Aorta (tissue), 5 donors: ENCODE data around the gene MVB12B. TPM values are rescaled to one million over a fixed set of nuclear protein-coding genes. Genes with fewer than 3 reads are reported as not detected.

Experiments used
- ATAC-seq: fragments of 200-7000 bp; cut with Tn5 transposase; one replicate; pipeline ENCODE4 v1.9.1; 2022; ENCODE audit warnings: moderate library complexity; ENCODE audit not compliant: low FRiP score
- DNase-seq, 2 donors: peaks; one replicate each; pipeline ENCODE4 v3.0.0-alpha.2; 2020
- H3K27ac ChIP-seq, 2 donors: one replicate each; pipeline ENCODE4 v1.5.1; 2013; ENCODE audit warnings: low read length in 2 of 2, mild to moderate bottlenecking in 2 of 2, moderate library complexity in 2 of 2, control low read depth in 1 of 2, inconsistent platforms in 1 of 2, low read depth in 1 of 2
- H3K27me3 ChIP-seq, 2 donors: one replicate each; pipeline ENCODE4 v1.6.1; 2013; ENCODE audit warnings: control low read depth in 1 of 2, low read length in 1 of 2, mild to moderate bottlenecking in 1 of 2, moderate library complexity in 1 of 2; ENCODE audit not compliant: insufficient read depth in 2 of 2, control insufficient read depth in 1 of 2
- H3K36me3 ChIP-seq, 2 donors: one replicate each; pipeline ENCODE4 v1.6.1; 2013; ENCODE audit warnings: control low read depth in 1 of 2, low read length in 1 of 2, mild to moderate bottlenecking in 1 of 2; ENCODE audit not compliant: insufficient read depth in 2 of 2, control insufficient read depth in 1 of 2
- H3K4me1 ChIP-seq, 2 donors: one replicate each; pipeline ENCODE4 v1.6.1; 2013; ENCODE audit warnings: low read length in 2 of 2, control low read depth in 1 of 2, mild to moderate bottlenecking in 1 of 2, moderate library complexity in 1 of 2; ENCODE audit not compliant: insufficient read depth in 2 of 2, control insufficient read depth in 1 of 2
- H3K4me3 ChIP-seq, 2 donors: one replicate each; pipeline ENCODE4 v1.5.1; 2013; ENCODE audit warnings: low read length in 2 of 2, control low read depth in 1 of 2, mild to moderate bottlenecking in 1 of 2
- H3K9me3 ChIP-seq: one replicate; pipeline ENCODE4 v1.6.1; 2013; ENCODE audit warnings: mild to moderate bottlenecking, low read length; ENCODE audit not compliant: control insufficient read depth
- WGBS, 2 donors: extraction: QIAGEN DNeasy Blood & Tissue Kit; methylation state at CpG; one replicate each; pipeline ENCODE4 v1.1.7; 2013; 5-methylcytosine and 5-hydroxymethylcytosine counted together
- intact Hi-C, 2 donors: fragments of 100-400 bp; cut with DNase I; formaldehyde crosslinking; loops; one replicate each; pipeline versions ENCODE4 v1.14.2 to v1.15.0; 2022
- polyA plus RNA-seq, 2 donors: library from polyadenylated mRNA; stranded (reverse); fragments of 200-250 nt; gene quantifications; one replicate each; pipeline ENCODE4 v1.2.3, GENCODE V29; 2013
- total RNA-seq, 2 donors: library from RNA; stranded (reverse); fragmentation: NEBNext Ultra II Directional; extraction: Animal tissue kit (Norgen Biotek cat#: 25700); gene quantifications; one replicate each; pipeline ENCODE4 v1.2.1, GENCODE V29; 2021
- donor health status: healthy with polysubstance abuse.
- donor health status: Bipolar disorder and iron deficiency.
- donor health status: DM: no; HTN: no; CAD: no.
- donor health status: DM: no; HTN: no; CAD: no.
- donor health status: DM: yes; HTN: yes; CAD: no.

MVB12B gene
- total and polyA plus RNA-seq, 4 donors: 2.0 to 25.5 (median 9.5) TPM

DNA sequence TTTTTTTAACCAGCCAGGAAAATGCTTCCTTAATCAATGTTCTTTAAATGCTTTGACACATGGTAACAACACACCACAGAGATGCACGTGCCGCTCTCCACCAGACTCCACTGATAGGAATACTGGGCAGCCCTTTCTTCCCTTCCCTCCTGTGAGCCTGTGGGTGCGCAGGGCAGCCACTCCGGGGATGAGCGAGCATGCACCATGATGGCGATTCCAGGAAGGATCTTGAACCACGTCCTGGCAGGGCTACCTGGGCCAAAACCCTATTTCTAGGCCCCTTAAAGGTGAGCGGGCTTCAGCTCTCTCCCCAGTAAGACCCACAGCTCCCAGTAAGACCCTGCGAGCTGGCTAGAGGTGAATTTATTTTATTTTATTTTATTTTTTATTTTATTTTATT, 128.2 kb downstream of the MVB12B start:
- Histone ChIP-seq H3K4me1 (no peaks in the 10 kb centered on the region), H3K4me3 (no peak overlapping the region), H3K9me3 (no peaks in the 10 kb centered on the region), H3K27ac (no peak overlapping the region), H3K36me3 (no peaks in the 10 kb centered on the region), H3K27me3 (no peaks in the 10 kb centered on the region)
- intact Hi-C loops: no loop called here
- DNase-seq (no peak), ATAC-seq (no peak)
- 95 to 97% methylated on average over 9 of the region's 9 CpGs for WGBS, 2 donors

DNA sequence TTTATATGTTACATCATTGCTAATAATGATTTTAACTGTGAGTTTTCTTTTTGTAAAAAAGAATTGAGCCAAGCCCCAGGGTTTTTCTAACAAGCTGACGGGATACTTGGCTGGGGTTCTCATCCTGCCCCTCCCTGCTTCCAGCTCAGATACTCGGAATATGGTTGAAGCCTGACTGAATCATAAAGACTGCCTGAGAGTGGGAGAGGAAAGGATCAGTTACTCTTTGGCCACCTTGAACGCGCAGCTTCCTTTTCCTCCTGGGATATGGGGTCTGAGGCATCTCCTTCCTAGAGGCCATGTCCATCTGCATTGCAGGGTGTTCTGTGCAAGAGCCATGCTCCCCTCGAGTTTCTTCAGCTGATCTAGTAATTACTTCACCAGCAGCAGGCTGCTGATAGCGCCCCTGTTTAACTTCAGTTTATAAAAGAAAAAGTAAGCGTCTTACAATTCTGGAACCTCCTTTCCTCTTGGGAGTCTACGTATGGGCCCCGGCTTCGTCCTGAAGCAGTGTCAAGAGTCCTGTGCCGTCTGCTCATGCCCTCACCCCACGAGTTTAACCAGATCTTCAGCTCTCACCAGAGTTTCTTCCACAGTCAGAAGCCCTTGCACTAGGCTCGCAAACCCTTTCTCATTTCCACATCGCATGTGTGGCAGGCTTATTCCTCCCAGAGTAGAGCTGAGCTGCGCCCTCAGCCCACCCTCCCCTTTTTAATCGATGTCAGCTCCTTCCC, 130.0 kb downstream of the MVB12B start:
- Histone ChIP-seq H3K36me3 (no peaks in the 10 kb centered on the region), H3K4me3 (no peak overlapping the region), H3K27me3 (no peaks in the 10 kb centered on the region), H3K4me1 (no peaks in the 10 kb centered on the region), H3K9me3 (no peaks in the 10 kb centered on the region), H3K27ac (no peak overlapping the region)
- WGBS, 2 donors: 57 to 61% methylated on average over 16 of the region's 16 CpGs
- DNase-seq (no peak), ATAC-seq (no peak)
- intact Hi-C loops: no loop called here

DNA sequence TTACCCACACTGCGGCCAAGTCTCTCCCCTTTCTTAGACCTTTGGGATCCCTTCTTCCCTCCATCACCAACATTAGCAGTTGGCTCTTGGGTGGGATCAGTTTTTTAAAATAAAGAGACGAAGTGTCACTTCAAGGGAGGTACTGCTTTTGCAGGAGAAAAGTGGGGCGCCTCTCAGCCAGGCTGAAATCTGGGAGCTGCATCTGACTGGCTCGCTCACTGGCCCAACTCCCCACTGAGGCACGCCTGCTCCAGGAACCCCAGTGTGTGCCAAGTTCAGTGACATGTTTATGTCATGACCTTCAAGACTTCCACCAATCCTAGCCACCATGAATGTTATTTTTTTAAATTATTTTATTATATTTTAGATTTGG, 130.5 kb downstream of the MVB12B start:
- DNase-seq: no peak
- Histone ChIP-seq H3K4me1 (no peaks in the 10 kb centered on the region), H3K27ac (no peak overlapping the region), H3K9me3 (no peaks in the 10 kb centered on the region), H3K36me3 (no peaks in the 10 kb centered on the region), H3K4me3 (no peak overlapping the region), H3K27me3 (no peaks in the 10 kb centered on the region)
- WGBS, 2 donors: 96 to 97% methylated on average over 5 of the region's 5 CpGs
- intact Hi-C loops: no loop called here
- no peak for ATAC-seq

DNA sequence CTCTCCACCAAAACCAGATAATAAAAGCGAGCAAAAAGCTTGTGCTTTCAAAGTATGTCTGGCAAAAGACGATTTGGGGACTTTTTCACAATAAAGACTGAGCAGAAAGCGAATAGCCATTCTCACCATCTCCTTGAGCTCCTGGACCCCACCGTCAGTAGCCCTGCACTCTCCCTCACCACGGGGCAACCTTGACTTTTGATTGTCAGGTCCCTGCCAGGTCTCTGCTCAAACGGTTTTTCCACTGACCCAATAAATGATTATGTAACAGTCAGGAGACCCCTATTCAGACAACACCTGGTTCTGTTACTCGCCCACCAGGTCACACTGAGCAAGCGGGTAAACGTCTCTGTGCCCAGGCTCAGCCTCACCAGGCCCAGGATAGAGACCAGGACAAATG, 131.3 kb downstream of the MVB12B start:
- no peaks in the 10 kb centered on the region for H3K4me1 ChIP-seq
- DNase-seq (no peak), ATAC-seq (no peak)
- WGBS, 2 donors: 90 to 91% methylated on average over 9 of the region's 9 CpGs
- H3K9me3 ChIP-seq: no peaks in the 10 kb centered on the region
- intact Hi-C loops: no loop called here
- H3K4me3 ChIP-seq: no peak overlapping the region
- no peaks in the 10 kb centered on the region for H3K27me3 ChIP-seq
- no peak overlapping the region for H3K27ac ChIP-seq
- no peaks in the 10 kb centered on the region for H3K36me3 ChIP-seq

DNA sequence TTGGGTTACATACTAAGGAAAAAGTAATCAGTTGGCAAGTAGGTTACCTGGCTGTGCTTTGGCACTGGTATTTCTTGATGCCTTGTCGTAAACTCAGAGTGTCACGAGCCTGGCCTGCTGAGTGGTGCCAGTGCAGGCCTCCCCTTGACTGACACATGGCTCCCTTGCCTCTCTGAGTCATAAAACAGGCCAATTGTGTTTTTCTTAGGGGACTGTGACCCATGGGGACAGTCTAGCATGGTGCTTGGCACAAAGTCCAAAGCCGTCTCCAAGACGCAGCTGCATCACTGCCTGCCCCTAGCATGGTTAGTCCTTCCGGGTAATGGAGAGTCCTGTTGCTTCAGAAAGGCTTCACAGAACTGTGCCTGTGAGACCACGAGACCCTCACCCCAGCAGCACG, 132.5 kb downstream of the MVB12B start:
- intact Hi-C loops: no loop called here
- peak in 1 of 2 donors; percentile 47 for DNase-seq
- no peak overlapping the region for H3K4me3 ChIP-seq
- H3K9me3 ChIP-seq: no peaks in the 10 kb centered on the region
- H3K27ac ChIP-seq: no peak overlapping the region
- H3K4me1 ChIP-seq: no peaks in the 10 kb centered on the region
- ATAC-seq: no peak
- 95 to 97% methylated on average over 7 of the region's 7 CpGs for WGBS, 2 donors
- H3K36me3 ChIP-seq: no peaks in the 10 kb centered on the region
- no peaks in the 10 kb centered on the region for H3K27me3 ChIP-seq

DNA sequence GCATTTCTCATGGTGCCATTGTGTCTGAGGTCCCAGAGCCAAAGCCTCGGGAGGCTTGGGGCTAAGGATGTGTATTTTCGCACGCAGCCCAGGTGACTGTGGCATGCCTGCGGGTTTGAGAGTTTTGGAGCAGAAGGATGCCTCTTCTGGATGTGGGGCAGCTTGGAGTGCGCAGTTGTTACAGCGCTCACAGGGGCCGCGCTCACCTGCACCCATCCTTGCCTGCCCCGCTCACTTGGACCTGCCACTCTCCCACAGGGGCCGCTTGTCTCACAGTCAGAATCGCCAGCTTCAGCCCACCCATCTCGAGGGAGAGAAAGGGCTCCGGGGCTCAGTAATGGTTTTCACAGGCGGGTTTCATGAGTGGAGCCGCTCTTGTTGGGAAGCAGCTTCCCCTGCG, 132.9 kb downstream of the MVB12B start:
- Histone ChIP-seq H3K4me3 (no peak overlapping the region), H3K4me1 (no peaks in the 10 kb centered on the region), H3K27me3 (no peaks in the 10 kb centered on the region), H3K27ac (no peak overlapping the region), H3K36me3 (no peaks in the 10 kb centered on the region), H3K9me3 (no peaks in the 10 kb centered on the region)
- ATAC-seq (no peak), DNase-seq (no peak)
- WGBS, 2 donors: 95 to 97% methylated on average over 16 of the region's 16 CpGs
- intact Hi-C loops: no loop called here

DNA sequence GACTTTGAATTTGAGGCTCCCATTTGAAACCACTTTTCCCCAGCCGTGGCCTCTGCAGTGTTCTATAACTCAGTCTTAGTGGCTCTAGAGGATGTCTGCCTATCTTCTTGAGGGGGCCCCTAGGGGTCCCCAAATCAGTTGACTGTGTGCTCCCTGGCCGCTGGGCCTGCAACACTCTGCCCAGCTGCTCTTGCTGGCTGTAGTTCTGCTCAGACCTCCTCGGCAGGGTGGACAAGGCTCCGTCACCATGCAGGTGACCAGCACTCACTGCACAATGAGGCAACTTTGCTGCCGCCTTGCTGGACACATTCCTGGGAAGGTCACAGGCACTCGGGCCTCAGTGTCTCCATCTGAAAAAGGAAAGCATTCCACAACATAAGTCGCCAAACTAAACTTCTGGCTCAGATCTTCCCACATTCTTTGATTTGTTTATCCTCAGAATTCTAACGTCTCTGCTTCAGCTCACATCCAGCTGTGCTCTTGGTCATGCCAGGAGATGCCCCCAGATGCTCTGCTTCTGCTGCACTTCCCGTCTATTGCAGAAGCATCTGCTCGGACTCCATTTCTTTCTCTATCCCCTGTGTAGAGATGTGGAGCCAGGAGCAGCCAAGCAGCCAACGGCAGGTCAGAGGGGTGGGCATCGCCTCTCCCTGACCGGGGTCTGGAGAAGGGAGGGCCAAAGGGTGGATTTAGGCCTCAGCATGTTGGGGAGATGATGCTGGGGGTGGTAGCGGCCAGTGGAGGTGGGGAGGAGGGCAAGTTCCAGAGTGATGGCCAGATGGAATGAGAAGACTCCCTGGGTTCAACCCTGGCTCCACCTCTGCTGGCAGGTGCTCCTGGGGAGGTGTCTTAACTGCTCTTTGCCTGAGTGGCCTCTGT, 133.6 kb downstream of the MVB12B start:
- no peaks in the 10 kb centered on the region for H3K4me1 ChIP-seq
- ATAC-seq: no peak
- intact Hi-C loops: no loop called here
- no peak overlapping the region for H3K27ac ChIP-seq
- WGBS, 2 donors: 66 to 77% methylated on average over 14 of the region's 14 CpGs
- H3K27me3 ChIP-seq: no peaks in the 10 kb centered on the region
- H3K4me3 ChIP-seq: no peak overlapping the region
- H3K36me3 ChIP-seq: no peaks in the 10 kb centered on the region
- no peaks in the 10 kb centered on the region for H3K9me3 ChIP-seq
- DNase-seq: no peak

DNA sequence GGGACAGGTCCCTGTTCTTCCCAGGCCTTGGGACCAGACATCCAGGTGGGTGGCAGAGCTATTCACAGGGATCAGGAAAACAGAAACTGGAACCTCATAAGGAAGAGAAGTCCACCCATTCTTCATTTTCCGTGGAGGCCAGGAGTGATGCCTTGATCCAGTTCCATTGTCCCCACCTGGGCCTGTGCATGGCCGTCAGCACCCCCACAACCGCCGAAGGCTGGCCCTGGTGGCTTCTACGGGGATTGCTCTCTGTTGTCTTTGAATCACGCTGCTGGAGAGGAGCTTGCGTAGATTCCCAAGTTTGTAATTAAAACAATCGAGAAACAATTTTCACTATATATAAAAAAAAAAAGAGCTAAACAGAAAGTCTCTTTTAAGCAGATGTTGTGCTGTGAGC, 134.4 kb downstream of the MVB12B start:
- no peak for DNase-seq
- no peak overlapping the region for H3K27ac ChIP-seq
- H3K4me3 ChIP-seq: no peak overlapping the region
- H3K4me1 ChIP-seq: no peaks in the 10 kb centered on the region
- ATAC-seq: no peak
- intact Hi-C loops: no loop called here
- no peaks in the 10 kb centered on the region for H3K27me3 ChIP-seq
- WGBS, 2 donors: 96% methylated on average over 8 of the region's 8 CpGs
- H3K36me3 ChIP-seq: no peaks in the 10 kb centered on the region
- no peaks in the 10 kb centered on the region for H3K9me3 ChIP-seq

DNA sequence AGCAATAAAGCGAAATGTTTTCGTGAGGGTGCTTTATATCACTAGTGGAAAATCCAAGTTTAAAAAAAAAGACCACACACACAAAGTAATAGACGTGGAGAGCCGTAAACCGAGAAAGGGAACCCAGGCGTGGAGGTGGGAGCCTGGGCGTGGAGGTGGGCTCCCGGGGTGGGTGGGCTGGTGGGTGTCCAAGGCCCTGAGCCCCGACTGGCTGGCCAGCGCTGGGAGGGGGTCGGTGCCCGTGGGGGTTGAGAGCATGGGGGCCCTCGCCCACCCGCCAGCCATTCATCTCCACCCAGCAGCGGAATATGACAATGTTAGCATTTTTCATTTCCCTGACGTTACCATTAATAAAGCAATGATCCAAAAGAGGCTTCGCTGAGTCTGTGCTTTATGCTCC, 135.0 kb downstream of the MVB12B start:
- H3K27ac ChIP-seq: no peak overlapping the region
- no peaks in the 10 kb centered on the region for H3K9me3 ChIP-seq
- no peaks in the 10 kb centered on the region for H3K36me3 ChIP-seq
- 96% methylated on average over 17 of the region's 17 CpGs for WGBS, 2 donors
- no peak for ATAC-seq
- H3K4me1 ChIP-seq: no peaks in the 10 kb centered on the region
- no peak overlapping the region for H3K4me3 ChIP-seq
- no peak for DNase-seq
- intact Hi-C loops: no loop called here
- H3K27me3 ChIP-seq: no peaks in the 10 kb centered on the region
